HG03108 (cell line): ENCODE data around the gene FAM217B.
"Not testable (repeated sequence)": the region's sequence is repeated elsewhere in the genome, so short reads cannot be mapped to it uniquely, and the experiment has no call there.

Experiments used
- ATAC-seq: cut with Tn5 transposase; IDR thresholded peaks from one replicate; pipeline ENCODE4 v1.9.1; 2021; ENCODE audit warnings: moderate library complexity; ENCODE audit not compliant: unreplicated experiment

Gene FAM217B

DNA sequence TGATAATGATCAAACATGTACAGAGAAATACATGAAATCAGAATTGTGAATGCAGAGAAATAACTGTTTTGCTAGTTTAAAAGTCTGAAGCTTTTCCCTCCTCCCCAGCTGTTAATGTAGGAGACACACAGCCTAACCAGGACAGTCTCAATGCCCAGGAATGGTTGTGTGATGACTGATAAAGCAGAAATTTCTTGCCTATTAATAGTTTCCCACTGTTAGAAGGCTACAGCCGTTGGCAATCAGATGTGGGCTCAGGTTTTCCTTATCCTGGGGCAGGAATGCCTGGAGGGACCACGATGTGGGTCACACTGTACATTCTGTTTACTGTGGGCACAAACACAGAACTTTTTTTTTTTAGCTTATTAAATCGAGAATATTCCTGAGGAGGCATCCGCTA is 2.0 kb upstream of the FAM217B start:
- no peak for ATAC-seq

DNA sequence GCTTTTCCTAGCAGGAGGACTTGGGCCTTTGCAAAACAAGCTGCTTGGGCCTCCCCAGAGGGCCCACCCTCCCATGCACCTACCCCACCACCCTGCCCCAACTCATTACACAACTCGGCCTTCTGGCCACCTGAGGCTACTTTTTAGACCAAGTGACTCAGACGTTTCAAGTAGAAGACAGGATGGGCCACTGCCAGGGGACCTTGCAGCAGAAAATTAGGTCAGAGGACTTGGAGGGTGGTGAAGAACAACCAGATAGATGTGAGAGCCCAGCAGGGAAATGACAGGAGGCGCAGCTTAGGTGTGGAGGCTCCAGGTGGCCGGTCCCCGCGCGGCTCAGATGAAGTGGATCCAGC is 1.5 kb upstream of the FAM217B start:
- ATAC-seq, result no peak

DNA sequence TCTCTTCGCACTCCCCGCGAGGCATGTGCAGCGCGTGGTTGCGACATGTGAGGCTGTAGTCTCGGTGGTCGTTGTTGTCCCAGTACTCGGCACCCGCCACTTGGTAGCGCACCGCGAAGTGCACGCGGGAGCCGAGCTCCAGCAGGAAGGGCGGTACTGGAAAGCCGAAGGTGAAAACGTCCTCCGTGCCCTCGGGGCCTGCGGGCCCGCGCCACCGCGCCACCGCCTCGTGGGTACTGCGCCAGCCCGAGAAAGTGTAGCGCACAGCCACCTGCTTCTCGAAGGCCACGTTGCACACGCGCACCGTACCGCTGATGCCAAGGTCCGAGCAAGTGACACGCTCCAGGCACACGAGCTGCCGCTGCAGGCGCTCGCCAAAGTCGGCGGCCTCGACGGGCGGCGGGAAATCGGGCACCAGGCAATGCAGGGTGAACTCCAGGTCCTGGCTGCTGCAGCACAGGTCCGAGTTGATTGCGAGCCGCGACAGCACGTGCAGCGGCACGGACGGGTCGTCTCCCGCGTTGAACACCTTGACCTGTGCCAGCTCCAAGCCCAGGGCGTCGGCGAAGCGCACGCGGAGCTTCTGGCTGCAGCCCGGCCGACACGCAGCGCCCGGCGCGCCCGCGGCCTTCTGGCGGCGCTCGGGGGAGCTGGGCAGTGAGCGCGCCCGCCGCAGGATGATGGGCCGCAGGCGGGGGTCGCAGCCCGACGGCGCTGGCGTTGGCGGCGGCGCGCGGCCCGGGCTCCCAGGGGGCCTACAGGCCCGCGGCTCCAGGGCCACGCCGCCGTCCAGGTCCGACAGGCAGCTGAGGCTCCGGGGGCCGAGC is 924 bp upstream of the FAM217B start:
- ATAC-seq, result no peak

DNA sequence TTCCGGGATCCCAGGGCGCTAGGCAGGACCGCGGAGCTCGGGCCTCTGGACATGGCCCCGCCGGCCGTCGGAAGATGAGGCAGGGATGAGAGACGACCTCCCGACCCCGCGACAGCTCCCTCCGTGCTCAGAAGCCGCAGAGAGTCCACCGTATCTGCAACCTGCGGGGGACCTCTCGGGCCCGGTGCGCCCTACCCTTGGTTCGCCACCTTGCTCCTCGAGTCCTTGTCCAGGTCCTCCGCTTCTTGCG is 385 bp upstream of the FAM217B start:
- peak; percentile 22 for ATAC-seq

DNA sequence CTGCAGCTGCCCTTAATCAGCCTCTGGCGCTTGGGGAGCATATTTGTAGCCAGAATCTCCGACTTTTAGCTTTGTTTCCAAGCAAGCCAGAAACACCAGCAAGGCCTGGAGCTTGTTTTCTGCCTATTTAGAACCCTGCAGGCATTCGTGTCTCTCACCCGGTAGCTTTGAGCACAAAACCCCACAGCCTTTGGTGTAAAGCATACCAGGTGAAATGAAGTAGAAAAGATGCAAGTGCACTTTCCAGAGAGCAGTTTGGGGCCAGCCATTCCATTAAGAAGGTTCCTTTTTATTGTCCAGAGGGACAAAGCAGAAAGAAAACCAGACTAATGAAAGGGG is 736 bp downstream of the FAM217B start:
- ATAC-seq, result no peak

DNA sequence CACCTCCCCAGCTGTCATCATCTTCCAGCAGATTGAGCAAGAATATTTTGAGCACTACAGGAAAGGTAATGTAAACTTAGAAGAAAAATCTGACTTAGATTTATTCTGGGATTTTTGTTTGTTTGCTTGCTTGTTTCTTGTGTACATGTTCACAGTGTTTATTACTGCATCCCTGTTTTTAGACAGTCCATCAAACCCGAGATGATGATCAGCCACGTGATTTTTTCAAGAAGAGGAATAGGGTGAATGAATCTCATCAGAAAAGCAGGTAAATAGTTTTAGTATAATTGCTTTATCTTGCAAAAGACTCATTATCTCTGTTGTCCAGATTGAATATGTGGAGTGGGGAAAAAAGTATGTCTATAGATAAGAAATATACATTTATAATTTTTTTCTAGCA is 2.1 kb downstream of the FAM217B start:
- ATAC-seq, result no peak

DNA sequence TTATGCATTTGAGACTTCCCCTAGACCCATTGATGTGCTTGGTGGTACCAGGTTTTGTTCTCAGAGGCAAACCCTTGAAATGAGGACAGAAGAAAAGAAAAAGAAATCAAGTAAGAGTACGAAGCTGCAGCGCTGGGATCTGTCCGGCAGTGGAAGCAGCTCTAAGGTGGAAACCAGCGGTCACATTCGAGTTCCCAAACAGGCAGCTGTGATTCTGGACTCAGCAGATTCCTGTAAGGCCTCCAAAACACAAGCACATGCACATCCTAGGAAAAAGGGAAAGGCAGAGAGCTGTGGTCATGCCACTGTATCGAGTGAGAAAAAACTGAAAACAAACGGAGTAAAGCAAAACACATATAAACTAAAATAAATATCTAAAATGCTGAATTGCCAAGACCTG is 4.5 kb downstream of the FAM217B start:
- ATAC-seq, result no peak

DNA sequence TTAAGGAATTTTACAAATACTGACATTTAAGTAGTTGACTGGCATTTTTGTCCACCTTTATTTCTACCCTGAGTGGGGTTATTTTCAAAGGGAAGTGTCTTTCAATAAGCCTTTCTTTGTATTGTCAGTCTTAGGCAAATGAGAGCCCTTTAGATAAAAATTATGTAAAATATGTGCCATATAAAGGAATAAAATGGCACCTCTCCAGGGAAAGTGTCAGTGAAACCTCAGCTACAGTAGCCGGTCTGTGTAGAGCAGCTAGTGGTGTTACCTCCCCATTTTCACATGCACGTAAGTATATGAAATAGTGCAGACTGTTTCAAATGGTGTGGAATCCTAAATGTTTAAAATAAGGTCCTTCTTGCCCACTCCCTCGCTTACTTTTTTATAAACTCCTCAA is 5.0 kb downstream of the FAM217B start:
- no peak for ATAC-seq

DNA sequence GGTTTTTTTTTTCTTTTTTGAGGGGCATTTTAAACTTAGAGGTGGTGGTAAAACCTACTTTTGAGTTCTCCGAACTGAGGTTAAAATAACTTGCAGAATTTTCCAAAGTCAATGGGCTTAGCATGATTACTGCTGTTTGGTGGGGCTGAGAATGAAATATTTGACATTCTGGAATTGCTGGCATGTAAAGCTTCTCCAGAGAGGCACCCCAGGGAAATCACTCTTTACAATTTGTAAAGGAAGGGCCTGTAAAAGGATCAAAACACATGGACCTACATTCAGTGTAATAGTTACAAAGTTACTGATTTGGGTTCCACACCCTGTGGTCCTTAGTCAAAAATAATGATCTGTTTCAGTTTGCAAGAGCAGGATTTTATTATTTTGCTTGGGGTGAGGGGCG is 5.5 kb downstream of the FAM217B start:
- ATAC-seq, result no peak

DNA sequence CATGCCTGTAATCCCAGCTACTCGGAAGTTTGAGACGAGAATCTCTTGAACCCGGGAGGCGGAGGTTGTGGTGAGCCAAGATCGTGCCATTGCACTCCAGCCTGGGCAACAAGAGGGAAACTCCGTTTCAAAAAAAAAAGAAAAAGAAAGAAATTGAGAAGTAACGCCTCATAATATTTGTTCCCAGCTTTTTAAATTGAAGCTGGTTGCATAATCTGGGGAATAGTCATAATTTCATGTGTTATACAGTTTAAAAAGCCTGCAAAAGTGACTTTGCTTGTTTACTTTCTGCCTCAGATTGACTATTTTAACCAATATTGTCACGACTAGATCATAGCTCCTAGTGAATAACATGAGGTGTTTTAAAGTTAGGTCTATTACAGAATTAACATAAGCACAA is 7.2 kb downstream of the FAM217B start:
- no peak for ATAC-seq

DNA sequence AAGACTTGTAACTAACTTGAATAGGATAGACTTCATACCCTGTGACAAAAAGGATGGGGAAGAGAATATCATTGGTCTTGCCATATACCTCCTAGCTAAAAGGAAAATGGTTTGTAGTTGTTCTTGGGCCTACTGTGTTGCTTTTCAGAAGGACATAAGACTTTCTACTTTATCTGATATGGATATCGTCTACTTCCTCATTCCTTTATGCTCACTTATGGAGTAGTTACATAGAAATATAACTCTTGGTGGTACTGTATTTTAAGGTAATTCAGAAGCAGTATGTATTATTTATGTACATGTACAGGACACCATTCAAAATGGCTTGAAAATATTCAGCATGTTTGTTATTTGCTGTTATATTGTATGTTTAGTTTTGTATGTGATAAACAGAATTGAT is 8.0 kb downstream of the FAM217B start:
- ATAC-seq, result no peak

DNA sequence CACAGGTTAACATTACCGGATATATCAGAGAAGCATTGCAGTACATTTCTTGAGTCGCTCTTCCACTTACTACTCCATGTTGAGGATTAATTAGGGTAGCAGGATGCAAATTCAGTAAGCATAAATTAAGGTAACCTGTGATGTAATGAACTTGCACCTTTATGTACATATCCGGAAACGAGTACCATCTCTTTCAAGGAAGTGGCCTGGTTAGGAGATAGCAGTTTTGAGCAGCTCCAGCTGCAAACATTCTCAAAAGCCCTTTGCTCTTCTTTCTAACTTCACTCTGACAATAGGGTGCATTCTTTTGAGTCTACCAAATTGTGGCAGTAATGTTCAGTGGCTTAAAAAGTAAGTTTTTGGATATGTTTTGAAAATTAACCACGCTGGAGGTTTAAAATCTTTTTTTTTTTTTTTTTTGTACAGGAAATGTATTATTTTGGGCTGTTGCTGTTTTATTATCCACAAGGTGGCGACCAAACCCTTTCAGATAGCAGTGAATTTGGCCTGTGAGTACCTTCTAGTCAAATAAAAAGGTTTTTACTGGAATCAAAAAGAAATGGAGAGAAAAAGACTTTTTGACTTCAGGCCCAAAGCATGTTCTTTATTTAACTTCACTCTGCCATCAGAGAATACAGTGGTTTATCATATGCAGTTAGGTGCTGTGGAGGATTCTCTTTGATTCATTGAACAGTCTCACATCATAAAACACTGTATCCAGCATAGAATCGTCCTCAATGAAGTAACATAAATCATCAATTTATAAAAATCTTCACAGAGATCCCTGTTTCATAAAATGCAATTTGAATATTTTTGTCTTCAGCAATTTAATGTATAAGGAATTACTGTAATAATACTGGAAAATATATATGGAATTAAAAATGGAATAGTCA is 8.9 kb downstream of the FAM217B start:
- peak; percentile 56 for ATAC-seq

DNA sequence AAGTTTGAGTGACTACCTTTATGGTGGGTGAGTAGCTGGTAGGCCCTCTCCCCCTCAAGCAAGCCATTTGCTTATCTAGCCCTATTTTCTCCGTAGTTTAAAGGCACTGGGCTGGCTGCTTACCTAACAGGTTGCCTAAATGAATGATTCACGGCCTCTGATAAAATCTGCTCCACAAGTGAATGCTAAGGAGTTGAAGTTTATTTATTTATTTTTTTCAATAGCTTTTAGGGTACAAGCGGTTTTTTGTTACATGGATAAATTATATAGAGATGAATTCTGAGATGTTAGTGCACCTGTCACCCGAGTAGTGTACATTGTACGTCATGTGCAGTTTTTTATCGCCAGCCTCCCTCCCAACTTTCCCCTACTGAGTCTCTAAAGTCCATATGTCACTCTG is 9.7 kb downstream of the FAM217B start:
- ATAC-seq, result no peak

DNA sequence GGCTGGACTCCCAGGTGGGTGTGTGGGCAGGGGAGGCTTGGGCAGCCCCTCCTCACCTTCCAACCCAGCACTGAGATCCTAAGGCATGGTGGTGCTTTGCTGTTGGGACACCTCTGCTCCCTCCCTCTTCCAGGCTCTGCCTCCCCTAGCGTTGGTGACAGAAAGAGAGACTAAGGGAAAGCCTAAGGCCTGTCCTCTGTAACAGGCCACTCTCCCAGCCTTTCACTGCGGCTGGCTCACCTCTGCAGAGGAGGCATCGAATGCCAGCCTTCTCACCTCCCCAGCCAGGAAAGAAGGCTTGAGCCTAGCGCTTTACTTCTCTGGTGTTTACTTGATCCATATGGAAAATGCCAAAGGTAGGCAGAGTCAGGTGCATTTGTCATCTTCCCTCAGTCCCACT is 14.5 kb downstream of the FAM217B start:
- ATAC-seq, result no peak

DNA sequence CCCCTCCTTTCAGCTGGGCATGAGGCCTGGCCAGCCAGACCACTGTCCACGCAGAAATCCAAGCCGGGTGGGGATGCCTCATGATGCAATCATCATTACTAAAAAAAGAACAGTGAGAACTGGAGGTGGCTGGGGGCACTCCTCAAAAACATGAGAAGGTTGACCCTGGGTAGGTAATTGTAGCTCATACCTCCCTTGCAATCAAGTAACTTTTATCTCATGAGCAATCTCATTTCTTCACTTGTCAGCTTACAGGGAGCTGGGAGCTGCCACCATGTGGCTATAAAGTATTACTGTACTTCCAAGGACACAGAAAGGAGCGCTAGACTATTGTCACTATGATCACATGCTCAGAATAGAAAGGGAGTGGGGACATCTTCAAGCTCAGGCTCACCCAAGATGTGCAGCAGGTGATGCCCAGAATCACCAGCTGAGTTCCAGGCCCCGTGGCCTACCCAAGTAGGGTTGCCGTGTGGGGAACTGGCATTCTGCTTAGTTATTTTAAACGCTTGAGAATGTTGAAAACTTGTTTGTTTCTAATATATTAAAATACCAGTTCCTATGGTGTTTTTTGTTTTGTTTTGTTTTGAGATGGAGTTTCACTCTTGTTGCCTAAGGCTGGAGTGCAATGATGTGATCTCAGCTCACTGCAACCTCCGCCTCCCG is 15.1 kb downstream of the FAM217B start:
- no peak for ATAC-seq

DNA sequence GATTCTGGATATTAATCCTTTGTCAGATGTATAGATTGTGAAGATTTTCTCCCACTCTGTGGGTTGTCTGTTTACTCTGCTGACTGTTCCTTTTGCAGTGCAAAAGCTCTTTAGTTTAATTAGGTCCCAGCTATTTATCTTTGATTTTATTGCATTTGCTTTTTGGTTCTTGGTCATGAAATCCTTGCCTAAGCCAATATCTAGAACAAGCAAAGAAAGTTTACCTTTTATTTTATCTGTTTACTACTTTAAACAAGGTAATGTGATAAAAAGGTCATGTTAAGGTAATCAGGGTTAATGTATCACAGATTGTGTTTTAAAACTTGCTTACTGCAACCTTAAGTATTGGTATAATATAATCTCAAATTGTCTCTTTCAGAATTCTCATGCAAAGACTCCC is 17.4 kb downstream of the FAM217B start:
- ATAC-seq, result not testable (repeated sequence)

DNA sequence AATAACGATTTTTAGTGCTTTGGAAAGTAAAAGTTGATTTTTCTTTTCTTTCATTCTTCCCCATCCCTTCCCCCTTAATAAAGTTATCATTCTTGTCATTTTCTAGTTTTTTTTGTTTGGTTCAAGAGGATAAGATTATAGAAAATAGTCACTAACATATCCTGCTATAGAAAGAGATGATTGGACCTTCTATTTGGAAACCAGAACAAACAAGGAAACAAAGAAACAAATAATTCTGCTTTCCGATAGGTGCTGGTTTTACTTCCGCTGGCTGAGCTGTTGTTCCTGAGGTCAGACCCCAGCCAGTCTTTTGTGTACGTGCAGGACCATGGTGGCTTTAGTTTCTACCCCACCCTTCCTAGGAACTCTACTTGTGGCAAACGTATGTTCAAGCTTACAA is 17.9 kb downstream of the FAM217B start, which contains the start of gene CDH26:
Gene CDH26 (plus strand): TSS at position 301 of the 400 bp plus-strand sequence. CDS start 304 bp downstream, outside the sequence.
- ATAC-seq, result no peak

DNA sequence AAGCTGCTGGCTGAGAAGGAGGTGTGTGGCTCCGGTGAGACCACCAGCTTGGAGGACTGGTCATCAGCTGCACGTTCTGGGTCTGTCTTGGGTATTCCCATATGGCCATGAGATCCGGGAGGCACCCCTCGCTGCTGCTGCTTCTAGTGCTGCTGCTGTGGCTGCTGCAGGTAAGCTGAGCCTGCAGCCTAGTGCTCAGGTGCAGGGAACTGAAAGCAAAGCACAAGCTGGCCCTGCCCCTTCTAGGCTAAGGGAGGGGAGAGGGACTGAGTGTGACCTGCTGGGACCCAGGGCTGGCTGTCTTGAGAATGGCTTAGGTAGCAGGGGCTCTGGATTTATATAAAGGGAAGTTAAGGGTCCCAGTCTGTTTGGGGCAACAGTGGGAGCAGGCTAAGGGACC is 18.4 kb downstream of the FAM217B start:
- ATAC-seq, result no peak

DNA sequence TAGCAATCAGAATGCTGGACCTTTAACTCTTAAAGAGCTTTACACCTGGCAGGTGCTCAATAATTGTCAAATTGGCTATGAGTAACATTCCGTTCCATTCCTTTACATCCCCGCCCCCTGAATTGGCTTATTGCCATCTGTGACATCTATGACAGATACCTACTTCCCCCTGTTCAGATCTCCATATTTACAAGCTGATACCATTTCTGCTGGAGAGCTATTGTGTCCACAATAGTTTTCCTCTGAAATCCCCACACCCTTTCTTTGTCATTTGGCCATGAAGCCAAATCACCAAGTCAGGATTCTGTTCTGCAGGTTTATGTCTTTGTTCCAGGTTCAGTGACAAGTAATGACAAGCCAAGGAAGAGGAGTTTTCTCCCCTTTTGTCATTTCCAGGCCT is 21.2 kb downstream of the FAM217B start:
- no peak for ATAC-seq

DNA sequence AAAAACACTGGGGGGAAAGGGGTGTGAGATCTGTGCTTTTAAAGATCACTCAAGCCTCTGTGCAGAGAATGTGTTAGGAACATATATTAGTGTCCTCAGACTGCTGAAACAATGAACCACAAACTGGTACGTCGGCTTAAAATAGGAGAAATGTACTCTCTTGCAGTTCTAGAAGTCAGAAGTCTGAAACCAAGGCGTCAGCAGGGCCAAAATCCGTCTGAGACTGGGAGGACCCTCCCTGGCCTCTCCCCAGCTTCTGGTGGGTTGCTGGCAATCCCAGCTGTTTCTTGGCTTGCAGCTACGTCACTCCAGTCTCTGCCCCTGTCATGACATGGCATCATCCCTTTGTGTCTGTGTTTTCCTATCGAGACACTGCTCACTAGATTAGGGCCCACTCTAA is 22.0 kb downstream of the FAM217B start:
- ATAC-seq, result no peak

DNA sequence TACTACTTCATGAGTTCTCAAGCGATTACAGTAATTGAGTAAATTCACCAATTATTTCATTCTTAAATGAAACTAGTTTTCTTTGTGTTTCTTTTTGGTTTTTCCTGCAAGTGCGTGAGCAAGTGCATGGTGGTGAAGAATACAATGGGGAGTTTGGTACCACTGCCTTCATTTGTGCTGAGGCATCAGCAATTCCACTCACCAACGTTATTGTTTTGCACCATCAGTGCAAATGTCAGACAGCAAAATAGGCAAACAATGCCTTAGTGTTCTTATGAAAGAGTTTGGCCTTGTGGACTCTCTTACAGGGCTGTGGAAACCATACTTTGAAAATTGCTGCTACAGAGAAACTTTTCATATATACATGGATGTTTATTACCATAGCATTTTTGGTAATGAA is 26.2 kb downstream of the FAM217B start:
- no peak for ATAC-seq

DNA sequence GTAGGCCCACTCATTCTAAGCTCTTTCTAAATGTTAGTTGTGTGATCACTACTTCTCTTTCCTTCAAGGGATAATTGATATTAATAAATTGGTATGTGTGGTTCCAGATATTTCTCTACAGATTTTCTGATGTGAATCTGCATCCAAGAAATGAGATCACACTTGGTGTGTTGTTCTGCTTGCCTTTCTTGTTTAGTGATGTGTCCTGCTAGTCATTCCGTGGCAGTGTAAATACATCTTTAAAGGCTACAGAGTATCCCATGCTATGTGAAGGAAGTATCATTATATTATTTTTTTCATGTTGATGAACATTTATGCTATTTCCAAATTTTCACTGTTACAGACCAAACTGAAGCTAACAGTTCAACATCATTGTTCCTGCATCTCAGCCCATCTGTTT is 31.2 kb downstream of the FAM217B start:
- ATAC-seq, result no peak
